Hematopoietic multipotent progenitor cell (in vitro differentiated cells): ENCODE data around the gene SLC35A4. TPM values are rescaled to one million over a fixed set of nuclear protein-coding genes. Genes with fewer than 3 reads are reported as not detected.
"Not testable (repeated sequence)": the region's sequence is repeated elsewhere in the genome, so short reads cannot be mapped to it uniquely, and the experiment has no call there.

ENCODE experiments used
- DNase-seq, 3 donors: peaks; one replicate each; pipeline ENCODE4 v3.0.0-alpha.2; 2011 to 2015; ENCODE audit warnings: low read depth in 2 of 3, low spot score in 2 of 3
- total RNA-seq: library from RNA; depleted of rRNA; stranded (reverse); fragments of >200 nt; gene quantifications from one replicate; pipeline ENCODE4 v1.2.3, GENCODE V29; 2012

The SLC35A4 gene
- total RNA-seq, 1 donor = 23.7 TPM

- no peak for DNase-seq
Measured at GRCh38 chr5:140557965-140558364, 6.7 kb upstream of the SLC35A4 start.

GRCh38 chr5:140558542-140558941 is 6.1 kb upstream of the SLC35A4 start:
- DNase-seq = no peak

GRCh38 chr5:140560227-140560626 is 4.4 kb upstream of the SLC35A4 start:
- DNase-seq = no peak

GRCh38 chr5:140561753-140562523 is 2.7 kb upstream of the SLC35A4 start:
- DNase-seq = no peak

- DNase-seq = no peak
Measured at GRCh38 chr5:140563596-140563995, 1.0 kb upstream of the SLC35A4 start.

- no peak for DNase-seq
Measured at GRCh38 chr5:140565024-140565779, 574 bp downstream of the SLC35A4 start.

- DNase-seq = no peak
Measured at GRCh38 chr5:140565780-140566095, 1.1 kb downstream of the SLC35A4 start.

GRCh38 chr5:140566665-140567064 is 2.0 kb downstream of the SLC35A4 start:
- no peak for DNase-seq

- no peak for DNase-seq
Measured at GRCh38 chr5:140567136-140567818, 2.6 kb downstream of the SLC35A4 start.

- DNase-seq = no peak
Measured at GRCh38 chr5:140567871-140568270, 3.2 kb downstream of the SLC35A4 start.

- DNase-seq = no peak
Measured at GRCh38 chr5:140568443-140569063, 3.9 kb downstream of the SLC35A4 start.

- peak in 1 of 3 donors; percentile 57 for DNase-seq
Measured at GRCh38 chr5:140569197-140569596, 4.6 kb downstream of the SLC35A4 start.

GRCh38 chr5:140570058-140570457 is 5.4 kb downstream of the SLC35A4 start:
- DNase-seq = no peak

GRCh38 chr5:140570488-140570887 is 5.9 kb downstream of the SLC35A4 start:
- no peak for DNase-seq

- no peak for DNase-seq
Measured at GRCh38 chr5:140571105-140571504, 6.5 kb downstream of the SLC35A4 start.

- DNase-seq = no peak
Measured at GRCh38 chr5:140573683-140574082, 9.1 kb downstream of the SLC35A4 start.

GRCh38 chr5:140574165-140574564 is 9.5 kb downstream of the SLC35A4 start:
- DNase-seq = no peak

GRCh38 chr5:140575309-140575708 is 10.7 kb downstream of the SLC35A4 start:
- DNase-seq = peak in 1 of 3 donors; percentile 53

- DNase-seq = no peak
Measured at GRCh38 chr5:140576776-140577201, 12.2 kb downstream of the SLC35A4 start.

- not testable (repeated sequence) for DNase-seq
Measured at GRCh38 chr5:140579188-140579747, 14.6 kb downstream of the SLC35A4 start.

GRCh38 chr5:140587495-140587894 is 22.9 kb downstream of the SLC35A4 start:
- no peak for DNase-seq
